Measurements from ENCODE around the gene AGPAT1.
"Not testable (repeated sequence)": the region's sequence is repeated elsewhere in the genome, so short reads cannot be mapped to it uniquely, and the experiment has no call there.

AGPAT1 gene, protein sequence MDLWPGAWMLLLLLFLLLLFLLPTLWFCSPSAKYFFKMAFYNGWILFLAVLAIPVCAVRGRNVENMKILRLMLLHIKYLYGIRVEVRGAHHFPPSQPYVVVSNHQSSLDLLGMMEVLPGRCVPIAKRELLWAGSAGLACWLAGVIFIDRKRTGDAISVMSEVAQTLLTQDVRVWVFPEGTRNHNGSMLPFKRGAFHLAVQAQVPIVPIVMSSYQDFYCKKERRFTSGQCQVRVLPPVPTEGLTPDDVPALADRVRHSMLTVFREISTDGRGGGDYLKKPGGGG

DNA sequence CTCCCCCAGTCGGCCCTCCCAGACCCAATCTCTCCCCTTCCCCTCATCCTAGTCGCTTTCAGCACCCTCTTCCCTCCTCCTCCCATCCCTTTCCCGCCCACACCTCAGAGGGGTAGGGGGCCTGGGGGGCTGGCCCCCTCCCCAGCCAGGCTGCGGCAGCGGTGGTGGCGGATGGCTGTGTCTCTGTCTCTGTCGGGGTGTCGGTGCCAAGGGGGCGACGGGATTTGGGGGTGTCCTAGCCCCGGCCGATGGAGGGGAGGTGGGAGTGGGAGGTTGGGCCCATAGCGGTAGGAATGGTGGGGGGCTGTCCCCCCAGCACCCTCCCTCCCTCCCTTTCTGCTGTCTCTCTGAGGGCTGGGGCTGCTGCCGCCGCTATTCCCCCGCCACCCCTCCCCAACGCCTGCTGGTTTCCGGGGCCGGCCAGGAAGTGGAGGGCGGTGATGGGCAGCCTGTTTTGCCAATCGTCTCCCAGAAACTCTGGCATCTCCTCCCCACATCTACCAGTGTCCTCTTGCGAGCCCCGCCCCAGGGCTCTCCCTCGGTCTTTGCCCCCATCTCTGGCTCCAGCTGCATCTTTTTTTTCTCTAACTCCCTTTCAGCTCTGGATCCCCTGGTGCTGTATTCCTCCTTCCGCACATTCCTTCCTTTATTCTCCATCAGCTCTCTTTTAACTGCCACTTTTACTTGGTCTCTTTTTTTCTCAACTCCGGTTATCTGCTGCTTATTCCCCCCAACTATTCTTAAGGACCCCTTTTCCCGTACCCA, at the start of gene AGPAT1:
Gene AGPAT1, minus strand, starts transcription at position 374 of the 765 bp plus-strand sequence. CDS start 4,588 bp downstream, outside the sequence.
- peak; percentile 99 for DNase-seq

DNA sequence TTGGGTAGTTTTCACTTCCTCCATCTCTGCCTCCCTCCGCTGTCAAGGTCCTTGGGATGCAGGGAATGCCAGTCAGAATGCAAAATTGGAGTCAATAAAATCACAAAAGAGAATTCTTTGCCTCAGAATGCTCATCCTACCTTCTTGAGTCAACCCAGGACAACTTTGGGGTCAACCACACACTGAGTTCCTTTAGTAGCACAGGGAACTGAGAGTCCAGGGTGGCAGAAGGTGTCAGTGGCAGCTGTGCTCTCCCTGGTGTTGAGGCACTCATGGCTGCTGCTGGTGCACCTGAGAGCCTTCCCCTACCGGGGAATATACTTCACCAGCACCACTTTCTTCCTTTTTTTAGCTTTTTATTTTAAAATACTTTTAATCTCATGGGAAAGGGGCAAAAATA, 48.8 kb upstream of the AGPAT1 start:
- no peak for DNase-seq

DNA sequence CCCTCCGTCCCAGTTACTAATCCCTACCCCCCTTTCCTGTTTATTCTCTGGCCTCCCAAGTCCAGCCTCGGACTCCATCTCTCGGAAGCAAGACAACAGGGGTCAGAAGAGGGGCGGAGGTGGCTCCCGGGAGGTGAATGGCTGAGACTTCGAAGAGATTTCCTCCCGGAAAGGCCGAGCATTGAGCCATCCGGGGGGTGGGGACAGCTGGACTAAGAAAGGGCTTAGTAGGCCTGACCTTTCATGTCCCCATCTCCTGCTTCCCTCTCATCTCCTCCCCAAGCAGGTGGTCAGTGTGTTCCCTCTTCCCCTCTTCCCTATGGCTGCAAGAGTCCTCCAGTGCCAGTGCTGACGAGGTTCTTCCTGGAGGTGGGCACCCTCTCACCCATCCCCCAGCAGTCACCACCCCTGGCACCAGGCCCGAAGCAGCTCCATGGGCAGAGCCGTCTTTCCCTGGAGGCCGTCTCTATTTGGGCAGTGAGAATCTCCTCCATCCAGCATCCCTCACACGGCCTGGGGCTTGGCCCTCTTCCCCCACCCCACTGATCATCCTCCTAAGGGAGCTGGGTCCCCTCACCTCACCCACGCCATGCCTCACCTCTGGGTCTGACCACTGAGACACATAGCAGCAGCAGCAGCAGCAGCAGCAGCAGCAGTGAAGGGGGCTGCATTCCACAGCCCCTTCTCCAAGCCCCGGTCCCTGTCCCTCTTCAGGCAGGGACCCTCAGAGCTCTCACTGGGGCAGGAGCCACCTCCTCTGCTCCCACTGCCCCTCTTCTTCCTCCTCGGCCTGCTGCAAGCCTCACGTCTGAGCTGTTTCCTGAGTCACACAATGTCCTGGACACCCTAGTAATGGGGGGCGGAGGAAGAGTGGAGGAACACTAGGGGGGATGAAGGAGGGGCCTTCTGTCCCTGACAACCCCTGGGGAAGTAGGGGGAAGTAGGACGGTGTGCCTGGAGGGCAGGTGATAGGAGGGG, 47.7 kb upstream of the AGPAT1 start, which contains the start of gene NOTCH4:
Gene NOTCH4, minus strand, starts transcription at position 810 of the 978 bp plus-strand sequence. Its CDS starts 139 bp downstream, at position 671.
- no peak for DNase-seq

DNA sequence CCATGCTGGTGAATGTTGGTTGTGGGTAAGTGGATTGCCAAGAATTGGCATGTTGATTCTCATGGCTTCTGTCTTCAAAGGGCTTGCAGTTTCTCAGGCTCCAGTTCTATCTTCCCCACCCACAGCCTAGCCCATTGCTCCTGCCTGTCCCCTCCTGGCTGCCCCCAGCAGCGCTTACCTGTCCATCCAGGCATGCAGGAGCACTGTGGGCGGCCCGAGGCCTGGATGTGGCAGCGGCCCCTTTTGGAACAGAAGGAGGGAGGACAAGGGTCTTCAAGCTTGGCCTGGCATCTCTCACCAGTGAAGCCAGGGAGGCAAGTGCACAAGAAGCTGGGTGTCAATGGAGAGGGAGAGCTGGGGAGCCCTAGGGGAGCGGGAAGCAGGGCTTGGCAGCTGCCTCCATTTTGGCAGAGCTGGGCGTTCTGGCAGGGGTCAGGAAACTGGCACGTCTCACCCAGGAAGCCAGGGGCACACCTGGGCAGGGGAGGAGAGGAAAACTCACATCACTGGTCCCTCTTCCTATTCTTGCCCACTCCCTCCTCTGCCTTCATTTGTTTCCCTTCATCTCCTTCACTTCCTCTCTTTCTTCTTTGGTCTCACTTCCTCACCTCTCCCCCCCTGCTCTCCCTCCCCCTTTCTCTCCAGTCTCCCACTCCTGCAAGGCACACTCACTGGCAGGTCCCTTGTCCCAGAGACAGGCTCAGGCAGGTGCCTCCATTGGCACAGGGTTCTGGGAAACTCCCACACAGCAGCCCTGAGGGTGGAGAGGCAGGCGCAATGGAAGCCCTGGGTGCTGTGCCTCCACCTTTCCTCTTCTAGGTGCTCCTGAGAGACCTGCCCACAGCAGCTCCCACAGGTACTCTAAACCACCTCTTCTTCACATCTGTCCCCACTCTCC, 46.7 kb upstream of the AGPAT1 start:
- peak; percentile 51 for DNase-seq

DNA sequence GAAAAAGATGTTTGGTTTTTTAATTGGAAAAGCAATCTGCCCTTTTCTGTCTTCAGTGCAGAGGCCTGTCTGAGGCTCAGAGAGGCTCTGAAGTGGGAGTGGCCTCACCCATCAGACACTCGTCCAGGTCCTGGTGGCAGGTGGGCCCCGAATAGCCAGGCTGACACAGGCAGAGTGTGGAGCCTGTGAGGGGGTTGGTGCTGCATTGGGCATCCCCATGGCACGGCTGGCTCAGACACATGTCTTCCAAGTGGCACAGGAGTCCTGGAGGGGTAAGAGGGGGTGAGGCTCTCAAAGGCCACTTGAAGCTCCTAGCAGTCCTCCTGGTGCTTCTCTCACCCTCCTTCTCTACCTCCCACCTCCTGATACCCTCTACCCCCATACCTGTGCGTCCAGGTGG, 44.1 kb upstream of the AGPAT1 start:
- DNase-seq, result peak; percentile 58

DNA sequence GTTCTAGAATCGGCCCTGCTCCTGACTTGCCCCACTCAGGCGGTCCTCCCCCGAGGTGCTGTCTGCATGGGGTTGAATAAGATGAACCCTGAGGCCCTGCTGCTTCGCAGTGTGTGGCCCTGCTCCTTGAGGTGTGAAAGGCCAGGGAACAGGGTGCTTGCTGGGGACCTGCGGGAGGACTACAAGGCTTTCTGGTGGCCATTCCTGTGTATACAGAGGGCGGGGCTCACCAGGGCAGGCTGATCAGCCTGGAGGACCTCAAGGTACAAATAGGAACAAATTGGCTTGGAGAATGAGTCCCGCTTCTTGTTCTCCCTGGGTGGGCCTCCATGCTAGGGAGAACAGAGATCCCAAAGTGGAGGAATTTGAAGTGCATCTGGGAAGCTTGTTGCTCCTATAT, 42.3 kb upstream of the AGPAT1 start:
- no peak for DNase-seq

DNA sequence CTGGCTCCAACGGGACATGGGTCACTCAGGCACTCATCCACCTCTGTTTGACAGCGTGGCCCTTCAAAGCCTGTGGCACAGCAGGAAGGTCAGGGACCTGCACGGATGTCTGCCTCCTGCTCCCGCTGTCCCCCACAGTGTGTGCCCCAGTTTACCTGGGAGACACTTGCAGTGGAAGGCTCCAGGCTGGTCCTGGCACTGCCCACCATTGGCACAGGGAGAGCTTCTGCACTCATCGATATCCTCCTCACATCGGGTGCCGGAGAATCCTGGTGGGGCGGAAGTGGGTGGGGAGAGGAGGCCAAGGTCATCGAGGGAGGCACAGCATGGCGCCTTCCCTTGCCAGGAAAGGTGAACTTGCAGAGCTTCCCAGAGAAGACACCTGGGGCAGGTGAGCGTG, 41.1 kb upstream of the AGPAT1 start:
- peak; percentile 34 for DNase-seq

DNA sequence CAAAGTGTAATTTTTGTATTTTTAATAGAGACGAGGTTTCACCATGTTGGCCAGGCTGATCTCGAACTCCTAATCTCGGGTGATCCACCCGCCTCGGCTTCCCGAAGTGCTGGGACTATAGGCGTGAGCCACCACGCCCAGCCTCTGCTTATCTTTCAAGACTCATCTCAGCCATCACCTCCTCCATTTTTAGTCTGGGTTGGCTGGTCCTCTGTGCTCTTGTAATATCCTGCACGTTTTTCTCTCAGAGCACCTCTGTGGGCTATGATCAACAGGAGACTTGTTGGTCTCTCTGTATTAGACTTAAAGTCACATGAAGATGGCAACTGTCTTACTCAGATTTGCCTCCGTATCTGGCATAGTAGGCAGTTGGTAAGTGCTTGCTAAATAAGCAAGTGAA, 40.4 kb upstream of the AGPAT1 start:
- DNase-seq, result peak; percentile 25

DNA sequence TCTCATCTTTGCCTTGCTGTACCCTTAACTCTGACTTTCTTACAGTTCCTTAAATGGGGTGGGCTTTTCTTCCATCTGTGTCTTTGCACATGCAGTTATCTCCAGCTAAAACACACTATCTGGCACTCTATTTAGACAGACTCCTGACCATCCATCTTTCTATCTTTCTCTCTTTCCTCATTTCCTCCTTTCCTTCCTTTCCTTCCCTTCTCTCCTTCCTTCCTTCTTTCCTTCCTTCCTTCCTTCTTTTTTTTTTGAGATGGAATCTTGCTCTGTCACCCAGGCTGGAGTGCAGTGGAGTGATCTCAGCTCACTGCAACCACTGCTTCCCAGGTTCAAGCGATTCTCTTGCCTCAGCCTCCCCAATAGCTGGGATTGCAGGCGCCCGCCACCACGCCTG, 39.7 kb upstream of the AGPAT1 start:
- DNase-seq, result no peak

DNA sequence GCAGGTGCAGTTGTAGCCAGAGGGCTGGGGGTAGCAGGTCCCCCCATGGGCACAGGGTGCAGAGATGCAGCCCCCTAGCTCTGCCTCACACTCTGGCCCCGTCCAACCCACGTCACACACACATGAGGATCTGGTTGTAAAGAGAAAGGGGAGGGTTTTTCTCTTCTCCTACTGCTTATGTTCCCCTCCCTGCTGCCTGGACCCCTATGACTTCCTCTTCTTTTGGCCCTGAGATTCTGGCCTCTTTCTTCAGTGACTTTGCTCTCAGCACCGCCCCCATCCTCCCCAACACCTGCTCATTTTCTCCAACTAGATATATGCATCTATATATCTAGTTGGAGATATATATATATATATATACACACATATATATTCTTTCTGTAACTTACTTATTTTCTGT, 38.2 kb upstream of the AGPAT1 start:
- no peak for DNase-seq

DNA sequence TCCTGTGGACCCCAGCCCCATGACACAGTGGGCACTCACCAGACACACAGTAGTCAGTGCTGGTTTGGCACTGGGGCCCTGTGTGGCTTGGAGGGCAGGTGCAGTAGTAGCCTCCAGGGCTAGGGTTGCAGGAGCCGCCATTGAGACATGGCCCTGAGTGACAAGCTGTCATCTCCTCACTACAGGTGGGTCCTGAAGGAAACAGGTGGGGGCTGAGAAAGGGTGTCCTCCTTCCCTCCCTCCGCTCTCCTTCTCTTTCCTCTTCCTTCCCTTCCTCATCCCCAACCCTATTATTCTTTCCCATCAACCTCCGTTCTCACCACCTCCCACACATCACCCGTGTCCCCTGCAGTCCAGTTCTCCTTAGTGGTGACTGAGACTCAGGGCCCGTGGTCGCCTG, 37.8 kb upstream of the AGPAT1 start:
- DNase-seq, result no peak

DNA sequence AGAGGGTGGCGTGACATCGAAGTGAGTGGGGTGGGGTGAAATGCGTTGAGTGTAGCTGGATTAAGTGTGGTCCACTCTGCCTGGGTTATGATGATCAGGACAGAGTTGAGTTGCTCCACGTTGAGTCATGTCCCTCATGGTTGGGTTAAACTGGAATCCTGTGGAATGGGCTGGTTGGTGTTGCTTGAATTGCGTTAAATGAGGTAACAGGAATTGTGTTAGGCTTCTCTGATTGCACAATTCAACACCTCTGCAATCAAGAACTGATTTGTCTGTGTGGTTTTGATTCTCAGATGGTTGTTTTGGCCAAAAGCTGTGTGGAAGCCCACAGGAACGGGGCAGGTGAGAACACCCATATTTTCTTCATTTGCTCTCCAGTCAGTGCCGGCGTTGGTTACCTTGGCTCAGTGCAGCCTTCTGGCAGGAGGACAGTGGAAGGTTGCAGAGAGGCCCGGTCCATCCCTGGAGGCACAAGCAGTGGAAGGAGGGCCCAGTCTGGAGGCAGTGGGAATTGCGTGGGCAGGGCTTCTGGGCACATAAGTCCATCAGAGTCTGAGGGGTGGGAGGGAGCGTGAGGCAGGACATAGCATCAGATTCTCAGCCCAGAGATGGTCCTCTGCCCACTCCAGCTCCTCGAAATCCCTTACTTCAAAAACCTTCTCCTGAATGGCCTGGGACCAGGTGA, 36.3 kb upstream of the AGPAT1 start:
- DNase-seq, result no peak

DNA sequence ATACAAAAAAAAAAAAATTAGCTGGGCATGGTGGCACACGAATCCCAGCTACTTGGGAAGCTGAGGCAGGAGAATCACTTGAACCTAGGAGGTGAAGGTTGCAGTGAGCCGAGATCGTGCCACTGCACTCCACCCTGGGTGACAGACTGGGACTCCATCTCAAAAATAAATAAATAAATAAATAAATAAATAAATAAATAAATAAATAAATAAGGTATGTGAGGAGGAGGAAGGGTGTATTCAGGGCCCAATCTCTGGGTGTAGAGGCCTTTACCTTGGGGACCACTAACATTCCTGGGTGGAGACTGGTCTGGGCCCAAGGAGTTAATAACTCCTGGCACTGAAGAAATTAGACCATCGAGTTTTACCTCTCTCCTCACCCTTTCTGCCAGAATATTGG, 35.5 kb upstream of the AGPAT1 start:
- DNase-seq, result not testable (repeated sequence)

DNA sequence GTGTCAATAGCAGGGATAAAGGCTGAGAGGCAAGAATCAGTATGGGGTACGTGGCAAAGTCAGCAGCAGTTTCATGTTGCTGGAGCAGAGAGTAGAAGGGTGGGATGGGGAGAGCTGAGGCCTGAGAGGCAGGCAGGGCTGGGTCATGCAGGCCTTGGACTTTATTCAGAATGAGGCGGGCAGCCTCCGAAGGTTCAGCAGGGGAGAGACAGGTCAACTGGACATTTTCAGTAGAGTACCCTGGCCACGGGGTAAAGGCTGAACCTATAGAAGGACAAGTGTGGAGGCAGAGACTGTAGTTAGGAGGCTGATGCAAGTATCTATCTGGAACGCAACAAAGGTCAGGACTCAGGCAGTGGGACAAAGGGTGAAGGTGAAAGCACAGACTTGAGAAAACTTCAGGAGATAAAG, 34.3 kb upstream of the AGPAT1 start:
- DNase-seq, result no peak

DNA sequence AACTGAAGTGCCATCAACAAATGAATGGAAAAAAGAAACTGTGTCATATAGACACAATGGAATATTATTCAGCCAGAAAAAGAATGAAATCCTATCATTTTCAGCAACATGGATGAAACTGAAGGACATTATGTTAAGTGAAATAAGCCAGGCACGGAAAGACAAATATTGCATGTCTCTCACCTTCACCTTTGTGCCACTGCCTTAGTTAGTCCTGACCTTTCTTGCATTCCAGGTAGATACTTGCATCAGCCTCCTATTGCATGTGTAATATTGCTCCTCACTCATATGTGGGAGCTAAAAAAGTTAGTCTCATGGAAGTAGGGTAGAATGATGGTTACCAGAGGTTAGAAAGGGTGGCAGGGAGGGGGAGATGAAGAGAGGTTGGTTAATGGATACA, 33.1 kb upstream of the AGPAT1 start:
- DNase-seq, result no peak

DNA sequence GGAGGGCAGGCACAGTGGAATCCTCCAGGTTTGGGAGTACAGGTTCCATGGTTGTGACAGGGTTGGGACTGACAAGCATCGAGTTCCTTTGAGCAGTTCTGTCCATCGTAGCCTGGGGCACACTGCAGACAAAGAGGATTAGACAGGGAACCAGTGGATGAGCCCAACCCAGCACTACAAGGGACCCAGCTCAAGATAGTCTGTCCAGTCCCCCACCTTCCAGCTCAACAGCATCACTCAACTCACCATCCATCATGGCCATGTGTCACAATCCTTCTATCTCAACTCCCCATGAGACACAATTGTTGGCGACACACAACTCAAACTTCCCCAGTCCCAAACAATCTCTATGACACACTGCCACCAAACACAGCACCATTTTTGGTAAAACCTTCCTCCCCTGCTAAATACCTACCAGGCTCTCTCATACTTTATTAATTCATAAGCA, 28.4 kb upstream of the AGPAT1 start:
- no peak for DNase-seq

DNA sequence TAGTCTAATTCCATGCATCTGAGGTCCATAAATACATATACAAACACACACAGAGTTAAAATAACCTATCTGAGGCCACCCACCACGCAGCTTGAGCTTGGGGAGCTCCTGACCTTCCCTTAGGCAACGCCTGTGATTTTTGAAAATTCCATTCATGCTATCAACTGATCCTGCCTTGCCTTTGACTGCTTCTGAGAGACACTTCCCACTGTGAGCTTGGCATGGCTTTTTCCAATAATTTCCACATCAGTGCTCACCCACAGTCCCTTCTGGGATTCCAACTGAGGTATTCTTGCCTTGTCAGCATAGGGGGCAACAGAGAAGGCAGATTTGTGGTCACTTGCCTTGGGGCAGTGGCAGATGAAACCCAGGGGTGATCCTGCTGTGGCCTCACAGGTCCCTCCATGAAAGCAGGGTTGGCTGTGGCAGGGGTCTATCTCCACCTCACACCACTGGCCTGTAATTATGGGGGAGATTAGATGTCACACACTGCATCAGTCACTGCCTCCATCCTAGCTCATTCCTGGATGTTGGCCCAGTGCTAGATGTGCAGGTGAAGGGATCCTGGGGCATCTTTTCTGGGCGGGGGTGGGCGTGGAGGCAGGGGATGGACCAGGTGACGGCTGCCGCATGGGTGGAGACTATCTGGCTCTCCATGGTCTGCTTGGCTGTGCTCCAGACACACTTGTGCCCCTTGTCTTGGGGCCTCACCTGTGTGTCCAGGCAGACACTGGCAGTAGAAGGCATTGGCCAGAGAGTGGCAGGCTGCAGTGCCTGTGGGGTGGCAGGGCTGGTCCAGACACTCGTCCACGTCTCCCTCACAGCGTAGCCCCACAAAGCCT, 27.8 kb upstream of the AGPAT1 start:
- DNase-seq, result no peak

DNA sequence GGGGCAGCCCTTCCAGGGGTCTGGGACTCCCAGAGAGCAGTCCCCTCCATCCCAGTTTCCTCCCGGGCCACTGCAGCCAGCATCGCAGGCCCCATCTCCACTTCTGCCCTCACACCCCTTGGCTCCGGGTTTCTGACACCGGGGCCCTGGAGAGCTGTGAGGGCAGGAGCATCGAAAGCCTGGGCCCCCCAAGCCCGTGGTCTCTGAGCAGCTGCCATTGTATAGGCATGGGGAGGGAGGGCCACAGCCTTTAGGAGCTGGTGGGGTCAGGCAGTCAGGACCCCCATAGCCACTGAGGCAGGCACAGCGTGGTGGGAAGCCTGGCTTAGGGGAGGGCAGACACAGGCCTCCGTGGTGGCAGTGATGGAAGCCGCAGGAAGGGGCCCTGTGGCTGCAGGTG, 26.3 kb upstream of the AGPAT1 start:
- no peak for DNase-seq

DNA sequence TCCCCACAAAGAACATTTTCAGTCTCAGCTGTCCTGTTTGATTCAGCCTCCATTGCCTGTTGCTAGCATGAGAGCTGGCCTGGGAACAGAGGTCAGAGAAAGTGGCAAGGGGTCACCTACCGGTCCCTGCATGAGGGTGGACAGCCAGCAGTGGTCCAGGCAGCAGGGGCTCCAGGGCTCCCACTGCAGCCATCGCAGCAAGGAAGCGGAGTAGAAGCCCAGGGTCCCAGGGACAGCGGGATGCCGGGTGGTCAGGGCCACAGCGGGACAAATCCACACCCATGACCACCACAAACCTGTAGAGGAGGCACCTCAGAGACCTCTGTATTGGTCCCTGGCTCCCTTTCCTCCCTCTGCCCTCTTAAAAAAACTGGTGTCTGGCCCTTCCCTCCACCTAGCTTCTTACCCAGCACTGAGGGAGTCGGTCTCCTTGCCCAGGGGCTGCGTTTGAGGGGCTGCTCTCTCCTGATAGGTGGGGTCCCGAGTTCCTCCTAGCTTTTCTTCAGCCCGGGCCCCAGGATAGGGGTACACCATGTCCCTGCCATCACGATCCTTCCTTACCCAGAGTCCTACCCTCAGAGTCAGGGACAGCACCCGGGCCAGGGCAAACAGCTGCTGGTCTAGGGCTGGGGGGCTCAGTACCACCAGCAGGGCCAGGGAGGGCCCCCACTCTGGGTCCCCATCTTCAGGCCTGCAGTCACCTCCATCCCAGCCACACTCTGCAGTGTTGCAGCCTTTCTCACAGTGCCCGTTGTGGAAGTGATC, 25.0 kb upstream of the AGPAT1 start:
- no peak for DNase-seq

DNA sequence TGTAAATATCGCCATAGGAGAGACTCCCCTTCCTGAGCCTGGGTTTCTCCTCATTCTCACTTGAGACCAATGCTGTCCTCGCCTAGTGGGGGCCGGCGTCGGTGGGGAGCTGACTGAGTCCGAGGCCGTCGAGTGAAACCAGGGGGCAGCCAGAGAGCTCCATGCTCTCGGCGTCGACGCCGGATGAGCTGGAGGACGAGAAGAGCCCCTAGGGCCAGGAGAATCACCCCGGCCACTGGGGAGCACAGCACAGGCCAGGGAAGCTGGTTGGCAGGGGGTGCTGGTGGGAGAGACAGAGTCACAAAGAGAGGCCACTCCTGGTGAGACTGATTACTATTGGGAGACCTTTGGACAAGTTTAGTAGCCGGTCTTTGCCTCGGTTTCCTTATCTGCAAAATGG, 23.0 kb upstream of the AGPAT1 start:
- DNase-seq, result no peak
